Stromal cell of bone marrow (primary cell): ENCODE measurements around the gene EXOC6B.

Source experiments
- DNase-seq: peaks from one replicate; pipeline ENCODE4 v3.0.0-alpha.2; 2012; ENCODE audit warnings: low read depth

The EXOC6B gene

DNA sequence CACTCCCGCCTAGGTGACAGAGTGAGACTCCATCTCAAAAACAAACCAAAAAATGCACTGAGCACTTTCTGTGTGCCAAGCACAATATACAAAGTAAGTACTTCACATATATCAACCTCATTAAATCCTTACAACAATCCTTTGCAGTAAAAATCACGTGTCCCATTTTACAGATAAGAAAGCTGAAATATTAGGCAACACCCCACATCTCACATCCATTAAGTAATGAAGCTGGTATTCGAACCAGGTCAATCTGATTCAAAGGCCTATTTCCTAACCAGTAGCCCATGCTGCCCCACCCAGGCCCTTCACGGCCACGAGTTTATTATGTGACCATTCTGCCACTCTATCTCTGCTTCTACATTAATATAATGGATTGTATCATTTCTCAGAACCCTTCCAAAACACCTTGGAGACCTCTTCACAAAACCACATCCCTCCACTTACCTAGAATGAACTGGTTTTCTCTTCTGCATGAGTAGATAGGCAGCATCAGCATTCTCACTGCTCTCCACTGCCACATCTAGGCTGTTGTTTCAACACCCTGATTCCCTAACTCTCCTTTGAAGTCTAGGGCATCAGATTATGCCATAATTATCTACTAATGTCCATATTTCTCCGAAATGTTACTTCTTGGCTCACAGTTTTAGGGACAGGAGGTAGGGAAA is 3.1 kb upstream of the EXOC6B start:
- DNase-seq = no peak

DNA sequence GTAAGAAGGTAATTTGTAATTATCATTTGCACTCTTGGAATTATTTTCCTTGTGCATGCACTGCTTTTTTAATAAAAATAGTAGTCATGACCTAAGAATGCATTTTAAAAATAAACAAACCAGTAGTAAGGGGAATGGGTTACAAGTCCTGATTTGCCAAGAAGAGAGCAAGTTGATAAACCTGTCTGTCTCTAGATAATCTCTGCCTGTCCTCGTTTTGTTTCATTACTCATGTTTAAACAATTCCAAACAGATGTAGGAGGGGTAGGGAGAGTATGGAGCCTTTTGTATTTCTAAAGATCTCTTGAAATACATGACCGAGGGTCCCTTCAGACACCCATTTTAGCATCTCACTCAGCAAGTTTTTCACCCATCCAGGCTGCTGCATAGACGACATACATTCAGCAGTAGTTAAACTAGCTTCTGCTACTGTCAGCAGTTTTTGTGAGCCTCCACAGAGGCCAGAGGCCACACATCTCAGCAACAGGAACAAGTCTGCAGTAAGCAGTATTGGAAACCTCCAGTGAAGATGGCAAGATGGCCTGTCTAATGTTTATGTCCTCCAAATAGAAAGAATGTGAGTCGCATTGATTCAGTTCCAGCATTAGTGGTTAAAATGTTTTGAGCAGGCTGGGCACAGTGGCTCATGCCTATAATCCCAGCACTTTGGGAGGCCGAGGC is 2.3 kb upstream of the EXOC6B start:
- no peak for DNase-seq

DNA sequence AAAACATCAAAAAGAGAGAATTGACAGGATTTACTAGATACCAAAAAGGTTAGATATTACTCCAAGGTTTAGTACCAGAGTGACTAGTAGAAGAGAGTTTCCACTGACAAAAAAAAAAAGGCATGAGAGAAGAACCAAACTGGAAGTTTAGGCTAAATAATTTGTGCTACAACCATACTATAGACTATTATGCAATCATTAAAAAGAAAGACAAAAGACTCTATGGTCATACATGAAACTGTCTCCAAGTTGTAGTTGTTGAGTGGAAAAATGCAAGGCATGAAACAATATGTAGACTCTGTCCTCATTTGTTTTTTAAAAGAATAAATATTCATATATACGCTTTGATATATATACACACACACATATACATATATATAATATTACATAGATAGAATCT is 1.7 kb upstream of the EXOC6B start:
- no peak for DNase-seq

DNA sequence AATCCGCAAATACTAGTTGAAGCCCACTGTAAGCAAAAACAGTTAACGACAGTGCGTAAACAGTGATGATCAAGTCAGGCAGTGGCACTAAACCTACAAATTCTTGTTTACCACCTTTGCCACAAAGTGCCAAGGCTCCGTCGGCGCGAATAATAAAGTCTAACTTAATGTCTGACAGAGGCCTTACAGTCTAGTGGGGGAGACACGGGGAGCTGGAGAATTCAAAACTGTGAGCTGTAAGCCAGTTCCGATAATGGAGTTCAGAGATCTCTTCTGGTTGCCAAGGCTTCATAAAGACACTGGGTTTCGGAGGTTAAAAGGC is 284 bp upstream of the EXOC6B start:
- DNase-seq = no peak

DNA sequence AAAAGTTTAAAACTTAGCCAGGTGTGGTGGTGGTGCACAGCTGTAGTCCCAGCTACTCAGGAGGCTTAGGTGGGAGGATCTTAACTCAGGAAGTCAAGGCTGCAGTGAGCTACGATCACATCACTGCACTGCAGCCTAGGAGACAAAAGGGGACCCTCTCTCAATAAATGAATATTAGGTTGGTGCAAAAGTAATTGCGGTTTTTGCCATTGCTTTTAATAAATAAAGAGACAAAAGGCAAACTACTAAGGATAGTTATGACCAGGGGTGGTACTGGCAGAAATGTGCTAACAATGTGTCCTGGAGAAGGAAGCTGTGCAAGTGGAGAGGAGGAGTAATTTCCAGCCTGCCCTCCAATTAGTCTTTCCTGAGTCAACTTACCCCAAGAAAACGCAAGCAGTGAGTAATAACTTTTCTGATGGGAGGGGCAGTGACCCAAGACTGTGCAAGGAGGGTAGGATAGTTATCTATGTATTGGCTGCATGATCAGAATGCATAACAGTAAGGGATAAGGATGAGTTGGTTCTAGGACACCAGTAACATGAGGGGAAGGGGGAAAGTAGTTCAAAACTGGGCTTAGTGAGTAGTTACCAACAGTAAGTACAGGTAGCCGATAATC is 1.5 kb downstream of the EXOC6B start:
- DNase-seq = peak; percentile 64

DNA sequence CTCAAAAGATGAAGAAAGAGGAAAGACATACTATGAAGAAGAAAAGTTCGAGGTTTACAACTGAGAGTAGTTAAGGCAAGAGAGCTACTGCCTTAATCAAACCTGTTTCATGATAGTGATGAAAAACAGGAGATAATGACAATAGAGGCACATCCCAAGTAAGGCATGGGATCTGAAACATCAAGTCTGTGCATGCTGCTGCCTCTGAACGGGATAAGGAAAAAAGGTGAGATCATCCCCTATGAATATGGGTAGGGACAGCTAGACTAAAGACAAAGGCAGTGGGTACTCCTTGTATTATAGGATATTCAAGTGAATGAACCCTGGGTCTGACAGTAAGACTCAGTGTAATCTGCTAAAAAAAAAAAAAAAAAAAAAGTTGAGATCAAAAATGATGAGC is 3.0 kb downstream of the EXOC6B start:
- DNase-seq = no peak

DNA sequence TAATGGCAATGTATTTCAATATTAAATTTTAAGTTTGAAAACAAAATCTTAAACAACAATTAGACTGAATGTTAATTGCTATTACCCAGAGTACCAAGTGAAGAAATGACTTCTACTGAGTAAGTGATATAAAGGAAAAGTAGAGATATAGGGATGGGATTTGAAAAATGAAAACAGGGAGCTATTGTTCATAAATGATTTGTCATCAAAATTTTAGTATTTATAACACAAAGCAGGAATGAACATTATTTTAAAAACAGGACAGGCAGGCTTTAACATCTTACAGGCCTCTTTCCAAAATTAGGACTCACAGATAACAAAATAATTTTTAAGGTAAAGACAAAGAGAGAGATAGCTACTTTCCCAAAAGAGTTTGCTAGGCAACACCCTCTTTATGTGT is 3.9 kb downstream of the EXOC6B start:
- DNase-seq = no peak

DNA sequence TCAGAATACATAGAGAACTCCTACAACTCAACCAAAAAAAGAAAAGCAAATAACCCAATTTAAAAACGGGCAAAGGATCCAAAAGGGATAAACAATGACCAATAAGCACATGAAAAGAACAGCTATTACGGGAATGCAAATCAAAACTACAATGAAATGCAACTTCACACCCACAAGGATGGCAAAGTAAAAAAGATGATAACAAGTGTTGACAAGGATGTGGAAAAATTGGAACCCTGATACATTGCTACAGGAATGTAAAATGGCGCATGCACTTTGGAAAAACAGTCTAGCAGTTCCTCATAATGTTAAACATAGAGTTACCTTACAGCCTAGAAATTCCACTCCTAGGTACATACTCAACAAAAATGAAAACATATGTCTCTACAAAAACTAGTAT is 4.7 kb downstream of the EXOC6B start:
- DNase-seq = no peak

DNA sequence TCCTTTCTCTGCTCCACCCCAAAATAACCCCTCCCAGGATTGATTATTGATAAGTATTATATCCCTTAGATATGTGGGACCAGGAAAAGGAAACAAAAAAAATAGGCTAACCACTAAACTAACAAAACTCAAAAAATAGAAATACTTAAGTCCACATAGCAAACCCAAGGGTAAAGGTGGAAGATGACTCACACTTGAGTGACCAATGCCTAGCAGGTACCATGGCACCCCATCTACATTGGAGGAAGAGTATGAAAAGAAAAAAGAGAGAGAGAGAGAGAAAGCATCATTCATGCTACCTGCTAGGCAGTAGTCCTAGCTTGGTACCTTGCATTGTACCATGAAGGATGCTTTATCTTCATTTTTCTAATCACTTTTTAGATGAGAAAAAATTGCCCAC is 6.3 kb downstream of the EXOC6B start:
- no peak for DNase-seq

DNA sequence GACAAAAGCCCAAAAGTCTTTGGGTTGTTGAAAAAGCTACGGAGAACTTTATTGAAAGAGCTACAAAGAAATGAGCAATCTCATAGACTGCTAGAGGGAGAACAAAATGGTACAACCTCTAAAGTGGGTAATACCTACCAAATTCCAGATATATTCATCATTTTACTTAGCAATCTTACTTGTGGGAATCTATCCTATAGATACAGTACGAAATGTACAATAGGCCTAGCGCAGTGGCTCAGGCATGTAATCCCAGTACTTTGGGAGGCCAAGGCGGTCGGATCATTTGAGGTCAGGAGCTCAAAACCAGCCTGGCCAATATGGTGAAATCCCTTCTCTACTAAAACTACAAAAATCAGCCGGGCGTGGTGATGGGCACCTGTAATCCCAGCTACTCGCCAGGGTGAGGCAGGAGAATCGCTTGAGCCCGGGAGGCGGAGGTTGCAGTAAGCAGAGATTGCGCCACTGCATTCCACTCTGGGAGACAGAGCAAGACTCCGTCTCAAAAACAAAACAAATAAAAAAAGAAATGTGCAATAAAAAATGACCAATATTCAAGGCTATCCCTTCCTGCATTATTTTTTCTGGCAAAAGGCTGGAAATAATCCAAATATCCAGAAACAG is 10.1 kb downstream of the EXOC6B start:
- DNase-seq = no peak

DNA sequence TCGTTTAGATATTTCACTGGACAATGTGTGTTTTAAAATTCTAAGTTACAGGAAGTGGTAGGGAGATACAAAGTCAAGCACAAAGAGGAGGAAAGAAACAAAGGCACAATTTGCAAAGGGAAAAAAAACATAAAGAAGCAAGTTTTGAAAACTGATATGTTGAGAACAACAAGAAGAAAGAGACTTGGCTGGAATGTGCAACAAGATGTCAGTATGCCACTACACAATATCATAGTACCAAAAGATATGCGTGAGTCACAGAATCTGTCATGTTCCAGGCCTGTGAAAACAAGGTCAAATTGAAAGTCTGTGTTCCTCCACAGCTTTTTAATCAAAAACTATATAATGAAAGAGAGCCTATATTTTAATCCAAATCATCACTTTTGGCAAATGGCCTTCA is 12.0 kb downstream of the EXOC6B start:
- no peak for DNase-seq

DNA sequence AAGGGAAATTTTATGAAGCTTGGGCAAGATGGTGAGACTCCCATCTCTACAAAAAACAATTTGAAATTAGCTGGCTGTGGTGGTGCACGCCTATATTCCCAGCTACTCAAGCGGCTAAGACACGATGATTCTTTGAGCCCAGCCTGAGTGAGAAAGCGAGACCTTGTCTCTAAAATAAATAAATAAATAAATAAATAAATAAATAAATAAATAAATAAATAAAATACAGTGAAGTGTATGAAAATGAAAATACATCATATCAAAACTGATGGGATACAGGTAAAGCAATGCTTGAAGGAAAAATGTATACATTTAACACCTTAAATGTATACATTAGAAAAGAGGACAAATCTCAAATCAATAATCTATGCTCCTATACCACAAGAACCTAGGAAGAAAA is 15.7 kb downstream of the EXOC6B start:
- DNase-seq = no peak

DNA sequence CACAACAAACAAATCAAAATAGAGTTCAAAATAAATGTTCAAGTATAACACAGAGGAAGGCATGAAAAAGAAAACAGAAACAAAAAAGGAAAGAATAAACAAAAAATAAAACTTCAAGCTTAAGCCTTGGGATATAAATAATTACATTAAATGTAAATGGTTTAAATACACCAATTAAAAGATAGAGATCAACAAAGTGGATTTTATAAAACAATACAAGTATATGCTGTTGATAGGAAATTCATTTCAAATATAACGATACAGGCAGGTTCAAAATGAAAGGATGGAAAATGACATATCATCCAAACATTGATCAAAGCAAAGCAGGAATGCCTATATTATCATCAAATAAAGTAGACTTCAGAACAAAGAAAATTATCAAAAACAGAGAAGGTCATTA is 16.7 kb downstream of the EXOC6B start:
- DNase-seq = no peak

DNA sequence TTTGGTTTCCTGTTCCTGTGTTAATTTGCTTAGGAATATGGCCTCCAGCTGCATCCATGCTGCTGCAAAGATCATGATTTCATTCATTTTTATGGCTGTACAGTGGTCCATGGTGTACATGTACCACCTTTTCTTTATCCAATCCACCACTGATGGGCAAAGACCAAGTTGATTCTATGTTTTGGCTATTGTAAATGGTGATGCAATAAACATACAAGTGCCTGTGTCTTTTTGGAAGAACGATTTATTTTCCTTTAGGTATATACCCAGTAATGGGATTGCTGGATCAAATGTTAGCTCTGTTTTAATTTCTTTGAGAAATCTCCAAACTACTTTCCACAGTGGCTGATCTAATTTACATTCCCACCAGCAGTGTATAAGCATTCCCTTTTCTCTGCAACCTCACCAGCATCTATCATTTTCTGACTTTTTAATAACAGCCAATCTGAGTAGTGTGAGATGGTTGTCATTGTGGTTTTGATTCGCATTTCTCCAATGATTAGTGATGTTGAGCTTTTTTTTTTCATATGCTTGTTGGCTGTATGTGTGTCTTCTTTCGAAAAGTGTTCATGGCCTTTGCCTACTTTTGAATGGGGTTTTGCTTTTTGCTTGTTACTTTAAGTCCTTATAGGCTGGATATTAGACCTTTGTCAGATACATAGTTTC is 19.4 kb downstream of the EXOC6B start:
- DNase-seq = no peak

DNA sequence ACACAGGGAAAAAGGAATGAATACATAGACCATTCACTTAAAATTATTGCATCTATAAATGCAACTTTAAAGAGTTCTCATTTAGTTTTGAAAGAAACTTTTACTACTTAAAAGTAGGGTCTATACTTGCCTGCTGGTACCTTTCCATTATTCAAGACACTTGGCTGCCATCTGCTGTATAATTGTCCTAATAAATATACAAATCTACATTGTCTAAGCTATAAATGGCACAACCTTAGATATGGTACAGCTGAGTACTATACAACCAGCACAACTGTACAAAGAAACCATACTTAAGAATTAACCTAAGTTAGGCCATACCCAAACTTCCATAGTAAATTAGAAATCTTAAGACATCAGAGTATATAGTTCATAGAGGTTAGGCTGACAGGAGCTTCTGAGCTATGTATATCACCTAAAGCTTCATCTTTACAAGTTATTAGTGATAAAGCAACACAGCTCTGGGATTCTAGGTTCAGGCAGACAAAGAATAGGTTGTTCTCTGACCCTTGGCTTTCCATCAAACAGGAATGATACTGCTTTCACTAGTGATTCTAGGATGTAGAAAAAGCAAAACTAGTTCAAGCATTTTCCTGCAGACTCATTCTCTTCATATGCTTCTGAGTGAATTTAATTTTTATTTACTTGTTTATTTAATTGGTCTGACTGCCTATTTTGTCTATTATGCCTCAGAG is 22.1 kb downstream of the EXOC6B start:
- DNase-seq = no peak

DNA sequence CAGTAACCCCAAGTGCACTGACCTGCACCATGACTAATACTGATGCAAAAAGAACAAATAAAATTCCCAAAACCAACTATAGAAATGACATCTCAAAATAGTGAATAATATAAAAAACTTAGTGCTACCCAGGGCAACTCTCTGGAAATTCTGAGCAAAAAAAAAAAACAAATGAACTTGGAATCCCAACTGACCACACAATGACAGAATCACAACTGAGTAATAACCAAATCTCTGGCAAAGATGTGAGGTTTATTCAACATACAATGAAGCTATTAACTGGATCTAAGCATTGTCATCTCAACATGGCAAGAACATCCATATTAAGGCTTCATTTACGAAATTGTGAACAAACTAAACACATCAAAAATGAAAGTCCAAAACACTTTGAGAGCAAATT is 22.7 kb downstream of the EXOC6B start:
- DNase-seq = peak; percentile 59

DNA sequence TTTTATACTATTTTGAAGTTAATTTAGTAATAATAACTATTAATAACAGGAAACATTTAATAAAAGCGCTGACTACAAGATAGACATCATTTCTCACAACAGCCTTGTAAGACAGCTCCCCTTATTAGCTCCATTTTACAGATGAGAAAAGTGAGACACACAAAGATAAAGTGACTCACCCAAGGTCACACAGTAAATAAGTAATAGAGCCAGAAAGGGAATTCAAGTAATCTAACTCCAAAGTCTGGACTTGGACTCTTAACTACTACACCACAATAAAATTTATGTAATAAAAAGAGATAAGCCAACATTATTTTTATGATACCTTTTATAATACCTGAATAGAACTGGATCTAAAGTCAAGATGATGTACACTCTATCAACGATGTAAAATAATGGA is 25.3 kb downstream of the EXOC6B start:
- no peak for DNase-seq

DNA sequence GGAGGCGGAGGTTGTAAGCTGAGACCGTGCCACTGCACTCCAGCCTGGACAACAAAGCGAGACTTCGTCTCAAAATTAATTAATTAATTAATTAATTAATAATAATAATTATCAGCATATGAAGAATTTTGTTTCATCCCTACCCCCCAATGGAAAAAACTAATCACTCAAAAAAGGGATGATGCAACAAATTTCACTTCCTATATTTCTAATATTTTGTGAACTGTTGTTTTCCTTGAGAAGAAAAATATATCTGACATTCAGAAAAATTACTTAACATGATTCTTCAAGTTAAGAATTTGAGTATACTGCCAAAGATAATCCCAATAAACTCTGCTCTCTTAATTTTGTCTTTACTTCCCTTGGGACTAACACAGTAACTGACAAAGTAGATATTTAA is 28.1 kb downstream of the EXOC6B start:
- no peak for DNase-seq

DNA sequence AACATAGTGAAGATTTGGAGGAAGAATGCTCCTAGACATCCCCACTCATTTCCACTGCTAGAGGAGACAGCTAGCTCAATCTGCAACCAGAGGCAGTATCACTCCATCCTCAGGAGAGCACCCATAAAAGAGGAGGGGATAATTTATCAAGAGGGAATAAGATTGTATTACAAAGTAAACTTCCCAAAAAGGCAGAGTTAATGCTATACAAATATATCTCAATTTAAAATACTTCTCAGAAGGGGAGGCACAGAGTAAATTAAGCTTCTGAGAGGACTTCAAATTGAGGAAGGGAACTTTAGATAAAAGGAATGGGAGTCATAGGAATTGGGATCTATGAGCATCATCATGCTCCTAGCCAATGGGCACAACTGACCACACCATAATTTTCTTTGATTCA is 29.1 kb downstream of the EXOC6B start:
- no peak for DNase-seq

DNA sequence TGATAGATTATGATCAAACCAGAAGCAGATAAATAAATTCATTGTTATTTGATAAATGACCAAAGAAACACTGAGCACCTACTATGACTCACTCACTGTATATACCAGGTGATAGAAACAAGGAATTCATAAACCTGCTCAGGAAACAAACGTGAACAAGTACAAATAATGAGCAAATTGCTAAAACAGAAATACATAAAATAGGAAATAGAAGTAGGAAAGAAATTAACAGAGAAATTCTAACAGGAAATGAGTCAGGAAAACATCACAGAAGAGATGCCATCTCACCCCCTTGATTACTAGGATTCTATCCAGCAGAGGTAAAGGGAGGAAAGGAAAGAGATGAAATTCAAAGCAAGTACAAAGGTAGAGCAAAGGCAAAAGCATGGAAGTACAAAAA is 31.3 kb downstream of the EXOC6B start:
- no peak for DNase-seq

DNA sequence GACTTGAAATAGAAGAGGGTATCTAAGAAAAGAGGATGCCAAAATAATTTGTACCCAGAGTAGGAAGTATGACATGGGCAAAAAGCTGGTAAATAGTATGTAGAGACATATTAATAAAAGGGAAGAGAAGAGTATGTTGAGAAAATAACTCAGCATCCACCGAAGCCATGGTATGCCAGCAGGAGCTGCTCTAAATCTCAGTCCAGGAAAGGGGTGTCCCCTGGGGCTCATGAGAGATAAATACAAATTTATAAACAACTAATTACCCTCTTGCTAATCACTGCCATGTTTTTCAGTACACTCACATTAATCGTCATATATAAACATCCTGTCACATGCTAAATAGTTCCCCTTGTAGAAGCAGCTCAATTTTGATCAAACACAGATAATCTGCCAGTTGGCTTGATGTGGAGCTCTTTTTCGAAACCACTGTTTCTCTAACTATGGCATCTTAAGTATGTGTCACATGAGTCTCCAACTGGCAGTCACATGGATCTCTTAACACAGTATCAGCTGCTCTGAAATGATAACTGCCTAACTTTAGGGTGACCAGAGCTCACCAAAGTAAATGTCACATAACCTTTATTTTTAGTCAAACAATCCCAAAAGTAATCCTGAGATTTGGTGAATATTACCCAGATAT is 31.9 kb downstream of the EXOC6B start:
- DNase-seq = no peak

DNA sequence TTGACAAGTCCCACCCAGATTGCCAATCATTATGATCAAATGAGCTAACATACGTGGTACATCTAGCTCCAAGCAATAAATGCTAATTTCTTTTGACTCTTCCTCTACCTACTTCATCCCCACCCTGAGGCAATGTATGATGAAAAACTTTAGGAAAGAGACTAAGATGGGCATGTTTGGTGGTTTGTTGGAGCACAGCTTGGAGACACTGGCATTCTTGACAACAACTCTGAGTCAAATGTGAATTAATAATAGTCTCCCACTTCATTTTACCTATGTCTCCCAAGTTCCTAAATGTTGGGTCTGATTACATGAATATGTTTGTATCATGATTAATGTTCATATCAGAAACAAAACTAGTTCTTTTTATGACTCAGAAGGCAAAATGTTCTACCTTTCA is 36.6 kb downstream of the EXOC6B start:
- DNase-seq = no peak
